Stomach (tissue), 9 donors: ENCODE measurements around the gene AVPR2. TPM values are rescaled to one million over a fixed set of nuclear protein-coding genes. Genes with fewer than 3 reads are reported as not detected.

Source experiments
- DNase-seq, 2 donors: peaks; one replicate each; pipeline versions ENCODE4 v3.0.0 to v3.0.0-alpha.2; 2013 to 2019
- H3K27ac ChIP-seq, 5 donors: fragments of 200-600 bp in 4 of 5; sonication (generic) in 4 of 5; one replicate each; pipeline ENCODE4 v1.5.1; 2013 to 2019; ENCODE audit warnings: mild to moderate bottlenecking in 1 of 5, moderate library complexity in 1 of 5
- H3K27me3 ChIP-seq, 3 donors: fragments of 200-600 bp; sonication (generic); one replicate each; pipeline ENCODE4 v1.5.1; 2017 to 2019; ENCODE audit warnings: mixed run types in 1 of 3
- H3K36me3 ChIP-seq, 4 donors: fragments of 200-600 bp; sonication (generic); 1 replicate in 3 of 4; 2 replicates in 1 of 4; pipeline ENCODE4 v1.5.1; 2016 to 2019
- H3K4me1 ChIP-seq, 4 donors: fragments of 200-600 bp; sonication (generic); one replicate each; pipeline ENCODE4 v1.5.1; 2016 to 2019
- H3K4me3 ChIP-seq, 4 donors: fragments of 200-600 bp; sonication (generic) in 3 of 4; one replicate each; pipeline ENCODE4 v1.5.1; 2016 to 2019; ENCODE audit warnings: mild to moderate bottlenecking in 1 of 4
- H3K9me3 ChIP-seq, 4 donors: fragments of 200-600 bp; sonication (generic); one replicate each; pipeline ENCODE4 v1.5.1; 2016 to 2019
- CTCF ChIP-seq, 7 experiments: fragments of 450-650 bp in 4 of 7; fragments of 200-600 bp in 3 of 7; sonication (generic) in 3 of 7; IDR thresholded peaks; one replicate each; pipeline ENCODE4 v1.5.1; 2016 to 2019; ENCODE audit warnings: antibody characterized with exemption in 7 of 7, control low read depth in 2 of 7, mild to moderate bottlenecking in 1 of 7
- EP300 ChIP-seq: sonication (generic); formaldehyde crosslinking; IDR thresholded peaks from one replicate; pipeline ENCODE4 v1.6.1; 2017; ENCODE audit warnings: antibody characterized with exemption
- POLR2A ChIP-seq, 4 donors: fragments of 450-650 bp; IDR thresholded peaks; one replicate each; pipeline ENCODE4 v1.6.1; 2016; ENCODE audit warnings: antibody characterized with exemption in 4 of 4, control low read depth in 2 of 4, mild to moderate bottlenecking in 1 of 4, moderate library complexity in 1 of 4
- POLR2AphosphoS5 ChIP-seq, 3 donors: sonication (generic); formaldehyde crosslinking; IDR thresholded peaks; one replicate each; pipeline ENCODE4 v1.6.1; 2016; ENCODE audit warnings: antibody characterized with exemption in 3 of 3
- WGBS, 5 donors: extraction: QIAGEN DNeasy Blood & Tissue Kit in 3 of 5; methylation state at CpG; one replicate each; pipeline versions ENCODE4 v1.1.5 to v1.1.7; 2013 to 2018; 5-methylcytosine and 5-hydroxymethylcytosine counted together
- intact Hi-C: fragments of 100-400 bp; cut with DNase I; formaldehyde crosslinking; loops from one replicate; pipeline ENCODE4 v1.15.1; 2023; ENCODE audit warnings: low total_unique reads
- polyA plus RNA-seq, 3 donors: library from polyadenylated mRNA; stranded (reverse); fragments of 200-250 nt; gene quantifications; one replicate each; pipeline ENCODE4 v1.2.3, GENCODE V29; 2013
- total RNA-seq, 5 donors: library from RNA; depleted of rRNA; stranded (reverse); fragments of >200 nt; gene quantifications; one replicate each; pipeline versions ENCODE4 v1.1.0 to v1.2.3, GENCODE V29; 2014 to 2016
- donor health status: healthy with polysubstance abuse.
- donor health status: Bipolar disorder and iron deficiency.
- donor health status: healthy.

AVPR2 gene
- total and polyA plus RNA-seq, 8 donors = 0.19 to 1.4 (median 0.72) TPM; not detected in 4

- intact Hi-C loops = no loop called here
- 53 to 71% (median 65%) methylated on average over 8 of the region's 8 CpGs for WGBS, 5 donors
- Histone ChIP-seq H3K27me3 (peaks cover 0 to 24% (median 0%) of the 10 kb centered on the region in 3 donors), H3K9me3 (peaks cover 0 to 7% (median 0%) of the 10 kb centered on the region in 4 donors), H3K4me3 (no peak overlapping the region), H3K27ac (no peak overlapping the region), H3K36me3 (no peaks in the 10 kb centered on the region), H3K4me1 (peaks cover 0 to 28% (median 9%) of the 10 kb centered on the region in 4 donors)
- no peak for TF ChIP-seq CTCF (IDR thresholded peaks at IDR 0.05)
- no peak for TF ChIP-seq POLR2A (IDR thresholded peaks at IDR 0.05)
- TF ChIP-seq EP300 = no peak
- no peak for TF ChIP-seq POLR2AphosphoS5 (IDR thresholded peaks at IDR 0.05)
- no peak for DNase-seq
These were observed 2.7 kb upstream of the AVPR2 start for GRCh38 chrX:153901753-153902140.

GRCh38 chrX:153902385-153902784 lies 2.1 kb upstream of the AVPR2 start:
- 0 to 78% (median 59%) methylated on average over 1 to 10 of the region's 10 CpGs for WGBS, 5 donors
- Histone ChIP-seq H3K27ac (no peak overlapping the region), H3K4me1 (peaks cover 0 to 28% (median 9%) of the 10 kb centered on the region in 4 donors), H3K9me3 (peaks cover 0 to 7% (median 0%) of the 10 kb centered on the region in 4 donors), H3K4me3 (no peak overlapping the region), H3K36me3 (no peaks in the 10 kb centered on the region), H3K27me3 (peaks cover 0 to 24% (median 0%) of the 10 kb centered on the region in 3 donors)
- TF ChIP-seq CTCF (IDR thresholded peaks at IDR 0.05) = no peak
- no peak for TF ChIP-seq POLR2A (IDR thresholded peaks at IDR 0.05)
- TF ChIP-seq EP300 = no peak
- no peak for TF ChIP-seq POLR2AphosphoS5 (IDR thresholded peaks at IDR 0.05)
- intact Hi-C loops = no loop called here
- no peak for DNase-seq

- Histone ChIP-seq H3K27me3 (peaks cover 0 to 30% (median 0%) of the 10 kb centered on the region in 3 donors), H3K27ac (peak overlapping the region in 3 of 5 donors; percentile 8 to 39 (median 22))
- no peak for DNase-seq
These were observed 1.1 kb upstream of the AVPR2 start for GRCh38 chrX:153903238-153903980.

More at GRCh38 chrX:153903238-153903980, 1.1 kb upstream of the AVPR2 start:
- Histone ChIP-seq H3K9me3 (peaks cover 0 to 7% (median 0%) of the 10 kb centered on the region in 4 donors), H3K4me1 (peaks cover 0 to 28% (median 9%) of the 10 kb centered on the region in 4 donors), H3K4me3 (no peak overlapping the region), H3K36me3 (no peaks in the 10 kb centered on the region)
- intact Hi-C loops = no loop called here
- TF ChIP-seq POLR2A (IDR thresholded peaks at IDR 0.05) = no peak
- TF ChIP-seq EP300 = no peak
- TF ChIP-seq CTCF (IDR thresholded peaks at IDR 0.05) = no peak
- no peak for TF ChIP-seq POLR2AphosphoS5 (IDR thresholded peaks at IDR 0.05)
- 53 to 60% (median 54%) methylated on average over 15 to 18 of the region's 18 CpGs for WGBS, 5 donors
